ENCODE measurements around the gene TAF11L10.
"Not testable (repeated sequence)": the region's sequence is repeated elsewhere in the genome, so short reads cannot be mapped to it uniquely, and the experiment has no call there.

TAF11L10 gene

GRCh38 chr5:17597728-17598127, at the start of gene TAF11L10:
Gene TAF11L10, minus strand, starts transcription at chr5:17597828.
- not testable (repeated sequence) for H3K4me3 ChIP-seq (ENCODE audit: low read depth, low read length)

DNA sequence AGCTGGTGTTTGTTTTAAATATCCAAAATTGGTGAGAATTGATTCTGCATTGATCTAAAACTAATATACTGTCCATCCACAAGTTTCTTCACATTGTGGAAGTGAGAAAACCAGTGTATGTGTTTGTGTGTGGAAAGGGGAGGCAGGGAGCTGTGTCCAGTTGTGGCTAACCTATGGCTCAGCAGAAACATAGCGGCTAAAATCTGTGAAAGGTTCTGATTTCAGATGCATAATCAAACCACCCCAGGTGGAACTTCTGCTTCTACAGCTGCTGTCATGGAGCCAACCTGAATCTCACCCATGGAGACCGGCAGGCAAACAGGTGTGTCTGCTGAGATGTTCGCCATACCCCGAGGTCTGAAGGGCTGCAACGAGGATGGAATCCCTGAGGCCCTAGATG, 36.5 kb upstream of the TAF11L10 start, which contains the start of gene TAF11L14:
TAF11L14 (plus strand) TSS at position 301 of the 400 bp plus-strand sequence.
- TF ChIP-seq, protein P1, sequence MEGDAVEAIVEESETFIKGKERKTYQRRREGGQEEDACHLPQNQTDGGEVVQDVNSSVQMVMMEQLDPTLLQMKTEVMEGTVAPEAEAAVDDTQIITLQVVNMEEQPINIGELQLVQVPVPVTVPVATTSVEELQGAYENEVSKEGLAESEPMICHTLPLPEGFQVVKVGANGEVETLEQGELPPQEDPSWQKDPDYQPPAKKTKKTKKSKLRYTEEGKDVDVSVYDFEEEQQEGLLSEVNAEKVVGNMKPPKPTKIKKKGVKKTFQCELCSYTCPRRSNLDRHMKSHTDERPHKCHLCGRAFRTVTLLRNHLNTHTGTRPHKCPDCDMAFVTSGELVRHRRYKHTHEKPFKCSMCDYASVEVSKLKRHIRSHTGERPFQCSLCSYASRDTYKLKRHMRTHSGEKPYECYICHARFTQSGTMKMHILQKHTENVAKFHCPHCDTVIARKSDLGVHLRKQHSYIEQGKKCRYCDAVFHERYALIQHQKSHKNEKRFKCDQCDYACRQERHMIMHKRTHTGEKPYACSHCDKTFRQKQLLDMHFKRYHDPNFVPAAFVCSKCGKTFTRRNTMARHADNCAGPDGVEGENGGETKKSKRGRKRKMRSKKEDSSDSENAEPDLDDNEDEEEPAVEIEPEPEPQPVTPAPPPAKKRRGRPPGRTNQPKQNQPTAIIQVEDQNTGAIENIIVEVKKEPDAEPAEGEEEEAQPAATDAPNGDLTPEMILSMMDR (IDR thresholded peaks at IDR 0.05; ENCODE audit: borderline replicate concordance, insufficient read depth, low read depth, low read length) = no peak

DNA sequence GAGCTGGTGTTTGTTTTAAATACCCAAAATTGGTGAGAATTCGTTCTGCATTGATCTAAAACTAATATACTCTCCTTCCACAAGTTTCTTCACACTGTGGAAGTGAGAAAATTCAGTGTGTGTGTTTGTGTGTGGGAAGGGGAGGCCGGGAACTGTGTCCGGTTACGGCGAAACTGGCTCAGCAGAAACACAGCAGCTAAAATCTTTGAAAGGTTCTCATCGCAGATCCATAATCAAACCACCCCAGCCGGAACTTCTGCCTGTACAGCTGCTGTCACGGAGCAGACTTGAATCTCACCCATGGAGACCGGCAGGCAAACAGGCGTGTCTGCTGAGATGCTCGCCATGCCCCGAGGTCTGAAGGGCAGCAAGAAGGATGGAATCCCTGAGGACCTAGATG, 34.2 kb upstream of the TAF11L10 start, which contains the start of gene TAF11L13:
TAF11L13 (plus strand) TSS at position 301 of the 400 bp plus-strand sequence.
- not testable (repeated sequence) for H3K4me3 ChIP-seq (ENCODE audit: low read depth, low read length)

More for the DNA sequence above, 36.5 kb upstream of the TAF11L10 start, which contains the start of gene TAF11L14:
- H3K4me3 ChIP-seq (ENCODE audit: low read depth, low read length) = no peak within 1 kb of the TSS

DNA sequence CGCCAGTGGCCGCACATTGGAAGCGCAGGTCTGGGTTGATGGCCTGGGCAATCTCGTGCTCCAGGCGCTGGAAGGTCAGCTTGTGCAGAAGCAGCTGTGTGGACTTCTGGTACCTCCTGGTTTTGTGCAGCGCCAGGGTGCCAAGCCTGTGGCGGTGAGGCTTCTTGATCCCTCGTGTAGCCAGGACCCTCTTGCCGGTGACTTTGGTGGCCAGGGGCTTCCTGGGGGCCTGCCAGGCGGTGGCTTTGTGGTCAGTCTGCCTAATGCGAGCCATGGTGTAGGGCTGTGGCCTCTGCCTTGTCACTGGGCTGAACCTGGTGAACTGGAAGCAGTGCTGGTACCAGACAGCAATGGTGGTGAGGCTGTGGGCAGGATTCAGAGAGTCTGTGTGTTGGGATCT, 28.1 kb upstream of the TAF11L10 start:
- no peak overlapping the region for H3K4me3 ChIP-seq (ENCODE audit: low read depth, low read length)
- TF ChIP-seq, protein P1 (IDR thresholded peaks at IDR 0.05; ENCODE audit: borderline replicate concordance, insufficient read depth, low read depth, low read length) = no peak

DNA sequence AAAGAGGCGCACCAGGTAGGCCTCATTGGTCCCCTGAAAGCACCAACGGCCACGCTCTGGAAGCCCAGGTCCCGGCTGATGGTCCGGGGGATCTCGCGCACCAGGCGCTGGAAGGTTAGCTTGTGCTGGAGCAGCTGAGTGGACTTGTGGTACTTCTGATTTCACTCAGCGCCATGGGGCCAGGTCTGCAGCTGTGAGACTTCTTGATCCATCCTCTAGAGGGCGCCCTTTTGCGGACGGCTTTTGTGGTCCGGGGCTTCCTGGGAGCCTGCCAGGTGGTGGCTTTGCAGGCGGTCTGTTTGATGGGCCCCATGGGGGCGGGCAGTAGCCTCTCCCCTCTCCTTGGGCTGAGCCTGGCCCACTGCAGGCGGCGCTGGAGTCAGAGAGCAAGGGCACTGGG, 23.0 kb upstream of the TAF11L10 start:
- no peak overlapping the region for H3K4me3 ChIP-seq (ENCODE audit: low read depth, low read length)
- TF ChIP-seq, protein P1 (IDR thresholded peaks at IDR 0.05; ENCODE audit: borderline replicate concordance, insufficient read depth, low read depth, low read length) = no peak

DNA sequence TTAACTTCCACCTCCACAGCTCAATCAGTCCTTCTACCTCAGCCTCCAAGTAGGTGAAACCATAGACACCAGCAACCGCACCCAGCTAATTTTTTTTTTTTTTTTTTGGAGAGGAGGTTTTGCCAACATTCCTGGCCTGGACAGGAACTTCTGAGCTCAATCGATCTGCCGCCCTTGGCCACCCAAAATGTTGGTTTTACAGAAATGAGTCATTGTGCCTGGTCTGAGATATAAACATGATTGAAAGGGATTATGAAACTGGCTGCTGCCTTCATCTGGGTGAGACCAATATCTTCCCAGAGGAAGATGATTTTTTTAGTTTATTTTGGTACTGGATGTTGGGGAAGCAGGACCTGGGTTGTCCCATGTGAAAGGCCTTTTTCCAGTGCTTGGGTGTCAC, 21.7 kb upstream of the TAF11L10 start:
- H3K4me3 ChIP-seq (ENCODE audit: low read depth, low read length) = no peak overlapping the region
- TF ChIP-seq, protein P1 (IDR thresholded peaks at IDR 0.05; ENCODE audit: borderline replicate concordance, insufficient read depth, low read depth, low read length) = no peak

DNA sequence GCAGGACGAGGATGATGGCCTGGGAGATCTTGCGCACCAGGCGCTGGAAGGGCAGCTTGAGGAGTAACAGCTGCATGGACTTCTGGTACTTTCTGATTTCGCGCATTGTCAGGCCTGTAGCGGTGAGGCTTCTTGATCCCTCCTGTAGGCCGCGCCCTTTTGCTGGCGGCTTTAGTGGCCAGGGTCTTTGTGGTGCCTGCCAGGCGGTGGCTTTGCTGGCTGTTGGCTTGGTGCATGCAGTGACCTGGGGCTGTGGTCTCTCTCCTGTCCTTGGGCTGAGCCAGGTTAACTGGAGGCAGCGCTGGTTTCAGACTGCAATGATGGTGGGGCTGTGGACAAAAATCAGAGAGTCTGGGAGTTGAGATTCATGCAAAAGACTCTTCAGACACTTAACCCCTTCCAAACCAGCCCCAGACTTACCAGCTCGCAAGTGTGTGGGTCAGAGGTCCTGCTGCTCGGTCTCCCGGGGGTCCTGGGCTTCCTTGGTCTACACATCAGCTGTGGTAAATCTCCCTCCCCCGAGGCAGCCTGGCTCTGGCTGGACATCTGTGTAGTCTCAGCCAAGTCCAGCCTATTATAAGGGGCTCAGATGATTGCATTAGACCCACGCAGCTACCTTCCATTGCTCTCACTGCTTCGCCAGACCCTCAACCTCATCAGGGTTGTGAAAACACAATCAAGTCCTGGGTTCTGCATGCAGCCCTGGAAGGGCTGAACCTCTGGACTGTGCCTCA, 17.4 kb upstream of the TAF11L10 start:
- H3K4me3 ChIP-seq (ENCODE audit: low read depth, low read length) = no peak overlapping the region
- TF ChIP-seq, protein P1 (IDR thresholded peaks at IDR 0.05; ENCODE audit: borderline replicate concordance, insufficient read depth, low read depth, low read length) = no peak

DNA sequence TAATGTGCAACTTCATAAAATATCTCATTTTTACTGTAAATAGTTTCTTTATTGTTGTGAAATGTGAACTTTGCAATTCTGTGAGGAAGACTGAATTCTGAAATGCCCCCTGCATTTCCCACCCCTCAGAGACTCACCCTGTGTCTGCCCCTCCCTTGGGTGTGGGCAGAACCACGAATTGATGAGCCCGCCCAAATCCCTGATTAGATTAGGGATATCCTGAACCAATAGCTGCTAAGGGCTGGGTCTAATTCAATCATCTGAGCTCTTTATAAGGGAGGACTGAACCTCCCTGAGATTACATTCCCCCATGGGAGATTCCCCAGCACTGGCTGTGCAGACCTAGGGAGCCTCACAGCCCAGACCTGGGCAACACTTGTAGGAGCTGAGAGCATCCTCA, 12.5 kb upstream of the TAF11L10 start, which contains the start of gene TAF11L12:
TAF11L12 (plus strand) TSS at position 301 of the 400 bp plus-strand sequence.
- H3K4me3 ChIP-seq (ENCODE audit: low read depth, low read length) = not testable (repeated sequence)

DNA sequence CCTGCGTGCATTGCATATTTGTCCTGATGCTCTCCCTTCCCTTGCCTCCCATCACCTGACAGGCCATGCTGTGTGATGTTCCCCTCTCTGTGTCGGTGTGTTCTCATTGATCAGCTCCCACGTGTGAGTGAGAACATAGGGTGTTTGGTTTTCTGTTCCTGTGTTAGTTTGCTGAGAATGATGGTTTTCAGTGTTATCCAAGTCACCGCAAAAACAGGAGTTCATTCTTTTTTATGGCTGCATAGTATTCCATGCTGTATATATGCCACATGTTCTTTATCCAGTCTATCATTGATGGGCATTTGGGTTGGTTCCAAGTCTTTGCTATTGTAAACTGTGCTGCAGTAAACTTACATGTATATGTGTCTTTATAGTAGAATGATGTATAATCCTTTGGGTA, 9.8 kb upstream of the TAF11L10 start:
- not testable (repeated sequence) for H3K4me3 ChIP-seq (ENCODE audit: low read depth, low read length)

All from GM12875 (cell line).